NCI-H187 (cell line): ENCODE results near the gene UNC45B.
"Not testable (repeated sequence)": the region's sequence is repeated elsewhere in the genome, so short reads cannot be mapped to it uniquely, and the experiment has no call there.

ENCODE experiments used
- DNase-seq, 2 experiments: peaks; one replicate each; lab custom pipeline; 2025; lab: John Stamatoyannopoulos, UW

Gene UNC45B

GRCh38 chr17:35170968-35171771 lies 23.6 kb downstream of the UNC45B start:
- DNase-seq, result no peak

GRCh38 chr17:35171834-35172233 lies 24.2 kb downstream of the UNC45B start:
- DNase-seq, result no peak

- not testable (repeated sequence) for DNase-seq
Observed at GRCh38 chr17:35172321-35172720, 24.7 kb downstream of the UNC45B start.

GRCh38 chr17:35174835-35175334 lies 27.3 kb downstream of the UNC45B start:
- DNase-seq, result no peak

GRCh38 chr17:35175638-35176415 lies 28.2 kb downstream of the UNC45B start:
- no peak for DNase-seq

- DNase-seq, result no peak
Observed at GRCh38 chr17:35176897-35177296, 29.3 kb downstream of the UNC45B start.

GRCh38 chr17:35179379-35179778 lies 31.8 kb downstream of the UNC45B start:
- not testable (repeated sequence) for DNase-seq

GRCh38 chr17:35183332-35183731 lies 35.7 kb downstream of the UNC45B start:
- no peak for DNase-seq

GRCh38 chr17:35184274-35184673 lies 36.7 kb downstream of the UNC45B start:
- no peak for DNase-seq

- DNase-seq, result no peak
Observed at GRCh38 chr17:35185849-35186248, 38.2 kb downstream of the UNC45B start.

- no peak for DNase-seq
Observed at GRCh38 chr17:35187481-35187880, 39.9 kb downstream of the UNC45B start.

GRCh38 chr17:35188111-35188510 lies 40.5 kb downstream of the UNC45B start:
- DNase-seq, result no peak

- no peak for DNase-seq
Observed at GRCh38 chr17:35189291-35189690, 41.7 kb downstream of the UNC45B start.

GRCh38 chr17:35191001-35191695 lies 43.5 kb downstream of the UNC45B start:
- no peak for DNase-seq

GRCh38 chr17:35192708-35193107 lies 45.1 kb downstream of the UNC45B start:
- no peak for DNase-seq

GRCh38 chr17:35194001-35194400 lies 46.4 kb downstream of the UNC45B start, which contains the start of gene SLC35G3:
Gene SLC35G3 (minus strand): TSS chr17:35194393. CDS start chr17:35194307, 86 bp downstream.
- DNase-seq, result not testable (repeated sequence)

- DNase-seq, result not testable (repeated sequence)
Observed at GRCh38 chr17:35195062-35195461, 47.4 kb downstream of the UNC45B start.

GRCh38 chr17:35202582-35202981 lies 55.0 kb downstream of the UNC45B start:
- not testable (repeated sequence) for DNase-seq

- DNase-seq, result no peak
Observed at GRCh38 chr17:35210741-35211140, 63.1 kb downstream of the UNC45B start.

- DNase-seq, result no peak
Observed at GRCh38 chr17:35212668-35213067, 65.1 kb downstream of the UNC45B start.

GRCh38 chr17:35213412-35213940 lies 65.9 kb downstream of the UNC45B start:
- no peak for DNase-seq

- no peak for DNase-seq
Observed at GRCh38 chr17:35214192-35214591, 66.6 kb downstream of the UNC45B start.
